ENCODE data around the gene REM1. TPM values are rescaled to one million over a fixed set of nuclear protein-coding genes. Genes with fewer than 3 reads are reported as not detected.

The REM1 gene
- total RNA-seq, 4 donors from 2014 or later: 1.4 to 1.7 TPM; not detected in 2

DNA sequence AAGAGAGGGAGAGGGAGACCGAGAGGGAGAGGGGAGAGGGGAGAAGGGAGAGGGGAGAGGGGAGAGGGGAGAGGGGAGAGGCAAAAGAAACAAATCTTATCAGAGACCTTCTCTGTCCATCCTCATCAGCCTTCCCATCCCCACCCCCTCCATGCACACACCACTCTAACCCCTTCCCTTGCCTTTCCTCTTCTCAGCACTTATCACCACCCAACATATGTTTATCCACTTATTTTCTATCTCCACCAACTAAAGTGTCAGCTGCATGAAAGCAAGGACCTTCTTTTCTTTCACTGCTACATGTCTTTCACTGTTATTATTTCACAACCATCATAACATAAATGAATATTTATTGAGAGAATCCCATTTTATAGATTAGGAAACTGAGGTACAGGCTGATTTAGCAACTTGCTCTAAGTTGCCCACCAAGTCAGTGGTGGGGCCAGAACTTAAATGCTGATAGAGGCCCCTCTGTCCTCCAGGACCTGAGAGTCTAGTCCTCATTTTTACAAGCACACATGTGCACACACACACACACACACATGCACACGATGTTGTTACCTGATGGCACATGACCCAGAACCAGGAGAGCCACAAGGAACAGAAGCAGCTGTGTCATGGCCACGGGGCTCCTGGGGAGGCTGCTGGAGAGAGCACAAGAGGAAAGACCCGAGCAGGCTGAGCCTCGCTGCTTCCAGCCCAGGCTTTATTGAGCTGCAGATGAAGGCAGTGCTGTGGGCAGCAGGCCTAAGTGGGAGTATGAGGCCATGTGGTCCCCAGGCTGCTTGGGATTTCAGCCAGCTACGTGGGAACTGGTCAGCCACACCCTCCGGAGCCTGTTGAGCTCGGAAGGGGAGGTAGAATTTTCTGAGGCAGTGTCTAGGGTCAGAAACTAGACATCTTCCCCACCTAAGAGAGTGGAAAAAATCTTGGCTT, 2.4 kb upstream of the REM1 start:
- peaks cover 0 to 12% (median 0%) of the 10 kb centered on the region in 4 donors for H3K4me1 ChIP-seq
- H3K4me3 ChIP-seq: no peak overlapping the region
- DNase-seq: no peak
- no peak for TF ChIP-seq POLR2A (IDR thresholded peaks at IDR 0.05)
- TF ChIP-seq, protein P1, sequence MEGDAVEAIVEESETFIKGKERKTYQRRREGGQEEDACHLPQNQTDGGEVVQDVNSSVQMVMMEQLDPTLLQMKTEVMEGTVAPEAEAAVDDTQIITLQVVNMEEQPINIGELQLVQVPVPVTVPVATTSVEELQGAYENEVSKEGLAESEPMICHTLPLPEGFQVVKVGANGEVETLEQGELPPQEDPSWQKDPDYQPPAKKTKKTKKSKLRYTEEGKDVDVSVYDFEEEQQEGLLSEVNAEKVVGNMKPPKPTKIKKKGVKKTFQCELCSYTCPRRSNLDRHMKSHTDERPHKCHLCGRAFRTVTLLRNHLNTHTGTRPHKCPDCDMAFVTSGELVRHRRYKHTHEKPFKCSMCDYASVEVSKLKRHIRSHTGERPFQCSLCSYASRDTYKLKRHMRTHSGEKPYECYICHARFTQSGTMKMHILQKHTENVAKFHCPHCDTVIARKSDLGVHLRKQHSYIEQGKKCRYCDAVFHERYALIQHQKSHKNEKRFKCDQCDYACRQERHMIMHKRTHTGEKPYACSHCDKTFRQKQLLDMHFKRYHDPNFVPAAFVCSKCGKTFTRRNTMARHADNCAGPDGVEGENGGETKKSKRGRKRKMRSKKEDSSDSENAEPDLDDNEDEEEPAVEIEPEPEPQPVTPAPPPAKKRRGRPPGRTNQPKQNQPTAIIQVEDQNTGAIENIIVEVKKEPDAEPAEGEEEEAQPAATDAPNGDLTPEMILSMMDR (IDR thresholded peaks at IDR 0.05): no peak
- H3K27ac ChIP-seq: no peak overlapping the region
- H3K9me3 ChIP-seq: no peaks in the 10 kb centered on the region
- no peaks in the 10 kb centered on the region for H3K36me3 ChIP-seq
- H3K27me3 ChIP-seq: peaks cover 0 to 5% of the 10 kb centered on the region in 2 donors

DNA sequence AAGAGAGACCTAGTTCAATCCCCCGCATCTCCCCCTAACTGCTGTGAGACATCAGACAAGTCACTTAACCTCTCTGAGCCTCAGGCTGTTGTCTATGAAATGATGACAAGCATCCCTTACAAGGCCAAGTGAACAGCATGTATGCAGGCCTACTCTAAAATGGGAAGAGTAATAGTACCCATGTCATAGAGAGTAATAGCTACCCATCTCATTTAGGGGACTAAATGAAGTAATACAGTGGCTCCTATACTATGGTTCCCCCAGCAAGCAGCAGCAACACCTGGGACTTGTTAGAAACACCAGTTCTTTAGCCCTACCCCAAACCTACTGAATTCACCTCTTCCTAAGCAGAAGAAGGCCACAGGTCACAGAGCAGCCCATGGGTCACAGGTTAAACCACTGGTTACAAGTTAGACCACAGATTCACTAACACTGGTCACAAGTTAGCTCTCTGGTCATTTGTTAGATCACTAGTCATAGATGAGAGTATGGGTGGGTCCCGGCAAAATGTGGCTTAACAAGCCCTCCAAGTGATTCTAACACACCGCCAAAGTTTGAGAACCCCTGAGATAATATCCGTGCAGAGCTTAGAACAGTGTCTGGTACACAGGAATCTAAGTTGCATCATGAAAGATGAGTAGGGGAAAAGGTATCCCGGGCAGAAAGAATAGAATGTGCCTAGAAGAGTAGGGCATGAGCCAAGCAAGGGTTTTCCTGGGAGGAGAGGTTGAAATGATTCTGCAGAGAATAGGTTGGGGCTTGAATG, 1.6 kb upstream of the REM1 start:
- TF ChIP-seq POLR2A (IDR thresholded peaks at IDR 0.05): no peak
- H3K36me3 ChIP-seq: no peaks in the 10 kb centered on the region
- H3K4me1 ChIP-seq: peaks cover 0 to 12% (median 0%) of the 10 kb centered on the region in 4 donors
- H3K4me3 ChIP-seq: no peak overlapping the region
- no peak for DNase-seq
- H3K9me3 ChIP-seq: no peaks in the 10 kb centered on the region
- H3K27me3 ChIP-seq: peaks cover 0 to 5% of the 10 kb centered on the region in 2 donors
- H3K27ac ChIP-seq: no peak overlapping the region

DNA sequence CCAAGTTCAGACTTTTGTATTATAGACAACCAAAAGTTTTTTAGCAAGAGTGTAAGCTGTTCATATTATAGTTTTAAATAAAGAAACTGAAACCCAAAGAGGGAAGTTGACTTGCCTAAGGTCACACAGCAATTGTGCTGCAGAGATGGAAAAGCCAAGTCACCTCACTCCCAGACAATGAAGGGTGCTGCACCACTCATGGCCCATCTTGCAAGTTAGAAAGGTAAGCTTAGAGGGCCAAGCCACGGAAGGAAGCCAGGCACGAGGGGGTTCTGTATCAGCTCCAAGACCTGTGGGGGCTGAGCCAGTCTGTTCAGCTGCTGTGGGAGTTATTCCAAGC, 1.0 kb upstream of the REM1 start:
- Histone ChIP-seq H3K9me3 (no peaks in the 10 kb centered on the region), H3K36me3 (no peaks in the 10 kb centered on the region), H3K27ac (peak overlapping the region in 1 of 4 donors; percentile 74), H3K27me3 (peaks cover 0 to 5% of the 10 kb centered on the region in 2 donors), H3K4me3 (no peak overlapping the region), H3K4me1 (peaks cover 0 to 12% (median 0%) of the 10 kb centered on the region in 4 donors)
- no peak for DNase-seq
- TF ChIP-seq, protein P1 (IDR thresholded peaks at IDR 0.05): no peak
- TF ChIP-seq POLR2A (IDR thresholded peaks at IDR 0.05): no peak

DNA sequence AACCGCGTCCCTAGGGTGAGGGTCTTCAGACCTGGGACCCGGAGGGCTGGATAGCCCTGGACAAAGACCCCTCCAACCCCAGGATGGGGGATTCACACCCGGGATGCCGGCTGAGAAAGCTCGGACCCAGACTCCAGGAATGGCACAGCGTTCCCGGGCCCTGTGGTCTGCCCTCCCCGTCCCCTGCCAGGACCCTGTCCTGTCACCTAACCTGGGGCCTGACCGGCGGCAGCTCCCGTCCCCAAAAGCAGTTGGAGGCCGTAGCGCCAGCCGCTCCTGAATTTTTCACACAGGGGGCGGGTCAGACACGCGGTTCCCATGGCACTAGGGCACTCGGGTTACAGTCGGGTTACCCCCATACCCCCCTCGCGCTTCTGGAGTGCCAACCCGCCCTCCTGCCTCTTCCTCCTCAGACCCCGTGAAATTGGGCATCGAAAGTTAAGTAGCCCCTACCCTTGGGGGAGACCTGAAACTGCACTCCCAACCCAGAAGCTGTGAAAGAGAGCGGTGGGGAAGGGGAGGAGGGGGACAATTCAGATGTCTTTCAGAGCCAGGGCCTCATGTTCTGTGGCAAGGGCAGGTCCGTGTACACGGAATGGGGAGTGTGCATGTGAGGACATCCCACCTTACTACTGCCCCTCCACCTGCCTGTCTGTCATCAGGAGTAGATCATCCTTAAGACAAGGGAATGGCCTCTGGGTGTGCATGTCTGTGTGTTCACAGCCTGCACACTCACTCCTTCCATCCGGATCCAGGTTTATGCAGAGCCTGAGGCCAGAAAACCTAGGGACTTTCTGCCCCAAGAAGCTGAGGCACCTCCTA, 595 bp downstream of the REM1 start:
- Histone ChIP-seq H3K36me3 (no peaks in the 10 kb centered on the region), H3K27ac (peak overlapping the region; percentile 9 to 74 (median 46)), H3K9me3 (no peaks in the 10 kb centered on the region), H3K4me1 (peaks cover 0 to 12% (median 0%) of the 10 kb centered on the region in 4 donors), H3K4me3 (peak overlapping the region; percentile 10 to 56 (median 40)), H3K27me3 (peaks cover 0 to 5% of the 10 kb centered on the region in 2 donors)
- TF ChIP-seq, protein P1 (IDR thresholded peaks at IDR 0.05): no peak
- TF ChIP-seq POLR2A (IDR thresholded peaks at IDR 0.05): no peak
- no peak for DNase-seq

DNA sequence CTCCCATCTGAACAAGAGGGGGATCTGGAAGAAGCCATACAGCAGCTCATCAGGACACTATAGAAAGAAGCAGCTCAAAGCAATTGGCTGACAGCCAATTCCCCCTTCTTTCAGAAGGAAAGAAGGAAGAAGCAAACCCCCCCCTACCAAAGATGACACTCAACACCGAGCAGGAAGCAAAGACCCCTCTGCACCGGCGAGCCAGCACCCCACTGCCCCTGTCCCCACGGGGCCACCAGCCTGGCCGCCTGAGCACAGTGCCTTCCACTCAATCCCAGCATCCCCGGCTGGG, 1.2 kb downstream of the REM1 start:
- peaks cover 0 to 12% (median 0%) of the 10 kb centered on the region in 4 donors for H3K4me1 ChIP-seq
- TF ChIP-seq, protein P1 (IDR thresholded peaks at IDR 0.05): no peak
- no peak for TF ChIP-seq POLR2A (IDR thresholded peaks at IDR 0.05)
- peaks cover 0 to 5% of the 10 kb centered on the region in 2 donors for H3K27me3 ChIP-seq
- no peaks in the 10 kb centered on the region for H3K36me3 ChIP-seq
- H3K27ac ChIP-seq: peak overlapping the region in 1 of 4 donors; percentile 74
- H3K9me3 ChIP-seq: no peaks in the 10 kb centered on the region
- no peak for DNase-seq
- H3K4me3 ChIP-seq: peak overlapping the region in 1 of 4 donors; percentile 56

Data from Peyer's patch (tissue), 4 donors.